Ishikawa (cell line): ENCODE results near the gene OTULINL.

Experiments
- CEBPB ChIP-seq: IDR thresholded peaks from 2 replicates; pipeline ENCODE4 v1.6.1; 2012
- EP300 ChIP-seq: IDR thresholded peaks from 2 replicates; pipeline ENCODE4 v1.6.1; 2012; ENCODE audit warnings: borderline replicate concordance
- MAX ChIP-seq: IDR thresholded peaks from 2 replicates; pipeline ENCODE4 v1.6.1; 2012
- TAF1 ChIP-seq: IDR thresholded peaks from 2 replicates; pipeline ENCODE4 v1.6.1; 2012; ENCODE audit warnings: low read depth, mild to moderate bottlenecking
- TEAD4 ChIP-seq: IDR thresholded peaks from 2 replicates; pipeline ENCODE4 v1.6.1; 2012
- YY1 ChIP-seq: IDR thresholded peaks from 2 replicates; pipeline ENCODE4 v1.6.1; 2012; ENCODE audit warnings: low read depth
- ZBTB7A ChIP-seq: IDR thresholded peaks from 2 replicates; pipeline ENCODE4 v1.6.1; 2012; ENCODE audit warnings: low read depth

GRCh38 chr5:14591548-14591947 is 10.0 kb downstream of the OTULINL start:
- TF ChIP-seq ZBTB7A (no peak), YY1 (no peak), TEAD4 (no peak), MAX (no peak), EP300 (no peak), CEBPB (no peak), TAF1 (no peak)
